ENCODE measurements around the gene ATP9A.
"Not testable (repeated sequence)": the region's sequence is repeated elsewhere in the genome, so short reads cannot be mapped to it uniquely, and the experiment has no call there.

ATP9A gene

DNA sequence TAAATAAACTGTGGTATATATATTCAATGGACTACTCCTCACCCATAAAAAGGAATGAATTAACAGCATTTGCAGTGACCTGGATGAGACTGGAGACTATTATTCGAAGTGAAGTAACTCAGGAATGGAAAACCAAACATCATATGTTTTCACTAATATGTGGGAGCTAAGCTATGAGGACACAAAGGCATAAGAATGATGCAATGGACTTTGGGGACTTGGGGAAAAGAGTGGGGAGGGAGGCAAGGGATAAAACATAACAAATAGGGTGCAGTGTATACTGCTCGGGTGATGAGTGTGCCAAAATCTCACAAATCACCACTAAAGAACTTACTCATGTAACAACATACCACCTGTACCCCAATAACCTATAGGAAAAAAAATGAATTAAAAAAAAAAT, 45.2 kb downstream of the ATP9A start:
- not testable (repeated sequence) for DNase-seq

DNA sequence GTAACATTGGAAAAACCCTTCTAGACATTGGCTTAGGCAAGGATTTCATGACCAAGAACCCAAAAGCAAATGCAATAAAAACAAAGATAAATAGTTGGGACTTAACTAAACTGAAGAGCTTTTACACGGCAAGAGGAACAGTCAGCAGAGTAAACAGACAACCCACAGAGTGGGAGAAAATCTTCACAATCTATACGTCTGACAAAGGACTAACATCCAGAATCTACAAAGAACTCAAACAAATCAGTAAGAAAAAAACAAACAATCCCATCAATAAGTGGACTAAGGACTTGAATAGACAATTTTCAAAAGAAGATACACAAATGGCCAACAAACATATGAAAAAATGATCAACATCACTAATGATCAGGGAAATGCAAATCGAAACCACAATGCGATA, 45.9 kb downstream of the ATP9A start:
- not testable (repeated sequence) for DNase-seq

DNA sequence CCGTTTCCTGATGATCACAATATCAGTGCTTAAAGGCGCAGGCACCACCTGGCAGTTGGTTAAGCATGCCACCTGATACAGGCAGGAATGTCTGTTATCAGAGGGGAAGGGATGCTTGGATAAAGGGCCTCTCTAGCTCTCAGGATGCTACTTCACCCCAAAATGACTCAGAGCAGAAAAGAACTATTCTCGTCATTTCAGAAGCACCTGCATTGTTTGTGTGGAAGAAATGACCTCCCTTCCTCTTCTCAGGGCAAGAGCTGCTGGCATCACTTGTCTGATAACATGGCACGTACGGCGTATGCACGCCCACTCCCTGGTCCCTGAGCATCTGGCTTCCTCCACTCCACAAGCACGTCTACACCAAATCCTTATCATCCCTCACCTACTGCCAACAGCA, 47.3 kb downstream of the ATP9A start:
- DNase-seq, result no peak

DNA sequence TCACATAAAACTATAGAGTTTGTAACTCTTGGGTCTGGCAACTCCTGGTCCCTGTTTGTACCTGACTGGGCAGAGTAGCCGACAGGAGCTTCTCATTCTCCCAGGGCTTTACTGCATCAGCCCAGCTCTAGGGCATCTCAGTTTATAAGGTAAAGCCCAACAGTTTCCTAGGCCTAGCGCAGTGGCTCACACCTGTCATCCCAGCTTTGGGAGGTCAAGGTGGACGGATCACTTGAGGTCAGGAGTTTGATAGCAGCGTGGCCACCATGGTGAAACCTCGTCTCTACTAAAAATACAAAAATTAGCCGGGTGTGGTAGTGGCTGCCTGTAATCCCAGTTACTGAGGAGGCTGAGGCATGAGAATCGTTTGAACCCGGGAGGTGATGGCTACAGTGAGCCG, 47.8 kb downstream of the ATP9A start:
- DNase-seq, result no peak

DNA sequence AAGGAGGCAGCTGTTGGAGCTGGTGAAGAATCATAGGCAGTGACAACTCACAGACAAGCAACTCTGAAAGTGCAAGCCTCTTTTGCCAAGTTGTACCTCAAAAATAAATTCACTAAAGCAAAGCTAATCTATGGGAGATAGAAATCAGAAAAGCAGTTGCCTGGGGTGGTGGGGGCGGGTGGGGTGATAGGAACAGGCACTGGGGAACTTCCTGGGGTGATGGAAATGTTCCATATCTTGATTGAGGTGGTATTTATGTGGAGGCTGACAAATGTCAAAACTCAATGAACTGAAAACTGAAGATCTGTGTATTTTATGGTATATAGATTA, 52.4 kb downstream of the ATP9A start:
- no peak for DNase-seq

DNA sequence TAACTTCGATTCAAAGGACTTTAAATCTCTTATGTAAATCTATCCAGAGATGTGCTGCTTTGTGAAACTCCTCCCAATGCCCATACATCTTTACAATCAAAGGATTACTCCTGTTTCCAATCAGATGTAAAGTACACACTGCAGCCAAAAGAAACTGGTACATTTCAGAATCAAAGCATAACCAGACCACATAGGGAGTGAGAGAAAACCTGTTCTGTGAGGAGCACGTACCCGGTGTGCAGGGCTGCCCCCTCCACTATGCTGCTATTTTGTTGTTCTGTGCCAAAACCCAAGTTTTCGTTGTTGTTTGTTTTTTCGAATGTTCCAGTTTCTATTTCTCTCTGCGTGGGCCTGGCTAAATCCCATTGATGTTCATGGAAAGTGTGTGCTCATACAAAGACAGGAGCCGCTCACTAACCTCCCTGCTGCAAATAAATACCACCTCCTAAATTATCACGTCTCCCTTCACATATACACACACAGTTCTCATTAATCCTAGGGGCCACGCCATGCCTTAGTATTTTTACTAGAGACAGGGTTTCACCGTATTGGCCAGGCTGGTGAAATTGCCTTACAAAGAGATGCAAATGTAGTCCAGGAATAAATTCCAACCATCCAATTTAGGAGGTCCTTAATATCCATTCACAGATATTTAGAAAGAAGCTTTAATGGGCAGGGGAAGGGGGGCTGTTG, 52.9 kb downstream of the ATP9A start:
- DNase-seq, result no peak

DNA sequence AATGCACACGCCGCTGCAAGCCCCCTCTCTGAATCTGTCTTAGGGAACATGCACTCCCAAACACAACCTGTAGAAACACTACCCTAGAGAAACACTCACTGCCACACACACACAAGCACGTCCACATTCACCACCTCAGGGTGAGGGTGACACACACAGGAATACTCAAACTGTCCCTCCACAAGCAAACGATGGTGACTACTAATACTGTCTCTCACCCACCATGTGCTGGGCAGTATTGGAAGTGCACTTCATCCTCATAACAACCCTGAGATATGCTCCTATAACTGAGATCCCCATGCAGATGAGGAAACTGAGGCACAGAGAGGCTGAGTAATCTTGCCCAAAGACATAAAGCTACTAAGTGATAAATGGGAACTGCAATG, 55.0 kb downstream of the ATP9A start:
- DNase-seq, result no peak

DNA sequence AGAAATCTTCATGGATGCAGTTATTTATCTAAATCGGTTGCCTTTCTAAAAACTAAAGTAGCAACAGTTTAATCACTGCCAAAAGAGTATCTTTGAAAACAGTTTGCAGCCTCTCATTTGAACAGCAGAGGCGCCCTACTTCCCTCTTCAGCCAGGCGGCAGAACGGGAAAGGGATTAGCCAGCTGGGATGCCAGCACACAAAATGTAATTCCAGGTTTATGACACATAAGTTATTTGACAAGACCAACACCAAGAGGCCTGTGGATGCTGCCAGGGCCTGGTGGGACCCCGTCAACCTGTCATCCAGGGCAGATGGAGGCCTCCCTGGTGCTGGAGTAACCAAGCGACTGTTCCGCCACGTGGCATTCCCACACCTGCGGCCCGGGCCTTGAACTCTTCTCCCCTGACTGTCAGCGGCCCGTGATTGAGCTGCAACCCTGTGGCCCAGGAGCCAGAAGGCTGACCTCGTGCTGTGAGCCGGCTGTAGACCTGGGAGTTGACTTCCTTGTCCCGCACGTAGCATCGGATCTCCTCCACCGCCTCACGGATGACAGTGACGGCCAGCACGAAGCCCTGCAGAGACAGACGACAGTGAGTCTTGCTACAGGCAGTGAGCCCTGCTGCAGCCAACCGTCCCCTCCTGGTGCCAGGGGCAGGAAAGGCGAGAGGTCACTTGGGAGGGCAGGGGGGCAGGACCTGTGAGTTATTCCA, 55.5 kb downstream of the ATP9A start:
- DNase-seq, result peak; percentile 48

DNA sequence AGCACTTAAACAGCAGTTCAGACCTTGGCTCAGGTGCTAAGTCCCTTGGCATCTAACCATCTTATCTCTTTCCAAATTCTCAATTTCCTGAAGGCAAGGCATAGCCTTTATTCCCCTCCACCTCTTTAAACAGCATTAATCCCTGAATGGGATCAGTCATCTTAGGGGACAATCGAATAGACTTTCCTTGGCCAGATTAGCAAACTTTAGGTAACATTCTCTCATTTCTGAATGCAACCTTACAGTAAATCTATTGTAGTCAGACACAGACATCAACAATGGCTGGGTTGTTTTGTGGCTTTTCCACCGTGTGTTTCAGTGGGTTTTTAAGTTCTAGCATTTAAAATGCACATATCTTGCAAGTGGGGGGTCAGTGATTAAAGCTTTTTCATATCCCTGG, 56.8 kb downstream of the ATP9A start:
- no peak for DNase-seq

DNA sequence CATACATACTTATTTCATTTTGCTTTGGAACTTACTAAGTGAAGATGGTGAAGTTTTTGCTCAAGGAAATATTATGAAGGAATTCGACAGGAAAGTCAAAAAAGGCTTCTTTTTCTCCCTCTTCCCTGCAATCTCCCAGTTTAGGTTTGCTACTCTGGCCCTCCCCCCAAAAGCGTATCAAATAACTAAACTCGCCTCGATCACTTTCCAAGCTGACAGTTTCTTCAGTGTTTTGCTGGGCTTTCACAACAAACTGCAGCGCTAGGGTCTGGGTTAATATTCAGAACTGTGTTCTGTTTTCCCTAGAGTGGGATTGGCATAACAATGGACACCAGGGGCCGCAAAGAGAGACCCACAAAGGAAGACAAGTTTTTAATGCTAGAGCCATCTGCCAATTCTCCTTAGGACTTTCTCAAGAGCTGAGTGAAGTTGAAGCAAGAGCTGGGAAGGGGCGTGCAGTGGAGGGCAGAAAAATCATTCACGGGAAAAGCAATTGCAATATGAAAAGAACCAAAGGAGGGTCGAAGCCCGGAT, 57.8 kb downstream of the ATP9A start:
- DNase-seq, result no peak

DNA sequence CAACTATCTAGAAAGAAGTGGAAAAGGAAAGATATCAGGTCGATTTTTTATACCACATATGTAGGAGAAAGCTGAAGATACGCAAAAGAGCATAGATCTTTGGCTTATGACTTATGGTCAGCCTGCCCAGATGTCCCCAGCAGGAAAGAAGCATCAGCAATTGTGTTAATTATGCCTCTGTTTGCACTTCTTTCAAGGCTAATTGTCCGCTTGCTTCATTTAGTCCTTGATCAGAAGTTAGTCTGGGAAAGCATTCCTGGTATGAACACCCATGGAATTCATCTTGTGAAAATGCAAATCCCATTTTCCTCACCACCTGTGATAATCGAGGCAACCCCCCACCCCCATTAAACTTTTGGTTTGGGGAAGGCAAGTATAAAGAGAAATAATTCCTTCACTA, 62.8 kb downstream of the ATP9A start:
- DNase-seq, result no peak

DNA sequence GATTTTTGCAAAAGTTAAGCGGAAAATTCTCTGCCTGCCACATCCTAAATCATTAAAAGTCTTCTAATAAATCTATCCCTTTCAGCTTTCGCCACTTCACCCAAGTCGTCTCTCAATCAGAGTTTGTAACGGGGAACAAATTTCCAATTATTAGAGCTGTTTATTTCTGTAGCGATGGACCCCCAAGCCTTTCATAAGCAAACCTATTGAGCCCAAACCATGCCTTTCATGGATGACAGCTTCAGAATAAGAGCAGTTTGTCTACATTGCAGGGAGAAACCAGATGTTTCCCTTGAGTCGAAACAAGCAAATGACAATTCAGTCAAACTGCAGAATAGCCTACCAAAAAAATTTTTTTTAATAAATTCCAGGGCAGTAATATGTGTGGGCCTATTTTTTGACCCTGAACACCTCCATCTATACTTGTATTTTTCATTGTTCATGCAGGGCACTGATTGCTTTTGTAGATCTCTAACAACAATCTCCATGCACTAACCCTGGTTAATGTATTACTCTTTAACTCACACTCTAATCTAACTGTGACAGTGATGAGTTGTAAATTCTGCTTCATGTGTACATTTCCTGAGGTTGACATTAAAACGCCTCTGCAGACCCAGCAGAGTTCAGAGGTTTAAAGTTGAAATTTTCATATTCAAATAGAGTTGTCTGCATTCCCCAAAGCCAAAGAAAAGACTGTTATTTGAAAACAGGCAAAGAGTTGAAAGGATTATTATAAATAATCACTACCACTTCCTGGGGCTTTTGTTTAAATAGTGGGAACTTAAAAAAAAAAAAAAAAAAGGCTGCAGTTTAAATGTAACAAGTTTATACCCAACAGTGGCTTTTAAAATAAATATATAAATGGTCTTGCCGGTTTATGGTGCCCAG, 64.5 kb downstream of the ATP9A start:
- no peak for DNase-seq

DNA sequence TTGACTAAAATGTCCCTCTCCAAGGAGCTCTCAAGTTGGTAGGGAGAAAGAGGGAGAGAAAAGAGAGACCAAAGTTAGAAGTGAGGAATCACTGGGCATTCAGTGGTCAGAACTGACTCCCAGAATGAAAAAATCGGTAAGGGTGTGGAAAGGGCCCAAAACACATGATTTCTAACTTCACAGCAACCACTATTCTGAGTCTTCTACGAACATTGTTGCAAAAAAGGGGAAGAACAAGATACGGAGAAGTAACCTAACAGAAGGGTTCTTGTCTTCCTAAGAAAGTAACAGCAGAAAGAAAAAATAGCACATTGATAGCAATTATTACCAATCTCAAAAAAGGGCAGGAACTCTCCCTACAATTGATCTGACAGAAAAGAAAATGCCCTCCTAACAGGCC, 65.6 kb downstream of the ATP9A start:
- no peak for DNase-seq

DNA sequence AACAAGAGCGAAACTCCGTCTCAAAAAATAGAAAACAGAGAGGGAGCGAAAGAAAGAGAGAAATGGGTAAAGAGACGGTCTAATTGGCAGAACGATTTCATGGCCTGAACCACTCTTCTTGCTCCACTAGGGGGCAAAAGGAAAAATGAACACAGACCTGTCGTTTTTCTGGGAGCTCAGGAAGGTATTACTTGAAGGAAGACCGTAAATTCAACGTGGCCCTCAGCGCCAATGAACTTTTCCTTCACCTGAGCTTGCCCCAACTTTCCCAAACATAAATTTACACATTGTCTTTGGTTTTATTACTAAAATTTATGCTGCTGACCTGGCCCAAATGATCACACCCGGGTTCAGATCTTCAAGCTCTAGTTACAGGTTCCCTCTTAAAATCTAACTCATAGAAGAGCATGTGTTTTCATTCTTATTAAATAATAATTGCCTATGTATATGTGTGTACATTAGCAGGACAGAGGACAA, 67.3 kb downstream of the ATP9A start:
- DNase-seq, result peak; percentile 36

DNA sequence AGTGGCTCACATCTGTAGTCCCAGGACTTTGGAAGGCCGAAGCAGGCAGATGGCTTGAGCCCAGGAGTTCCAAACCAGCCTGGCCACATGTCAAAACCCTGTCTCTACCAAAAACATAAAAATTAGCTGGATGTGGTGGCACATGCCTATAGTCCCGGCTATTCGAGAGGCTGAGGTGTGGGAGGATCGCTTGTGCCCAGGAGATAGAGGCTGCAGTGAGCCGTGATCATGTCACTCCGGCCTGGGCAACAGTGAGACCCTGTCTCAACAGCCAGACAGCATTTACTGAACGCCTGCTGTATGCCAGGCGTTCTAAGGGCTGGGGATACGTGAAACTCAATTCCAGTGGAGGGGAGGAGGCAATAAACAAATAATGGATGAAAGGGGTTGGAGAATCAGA, 69.9 kb downstream of the ATP9A start:
- DNase-seq, result no peak

DNA sequence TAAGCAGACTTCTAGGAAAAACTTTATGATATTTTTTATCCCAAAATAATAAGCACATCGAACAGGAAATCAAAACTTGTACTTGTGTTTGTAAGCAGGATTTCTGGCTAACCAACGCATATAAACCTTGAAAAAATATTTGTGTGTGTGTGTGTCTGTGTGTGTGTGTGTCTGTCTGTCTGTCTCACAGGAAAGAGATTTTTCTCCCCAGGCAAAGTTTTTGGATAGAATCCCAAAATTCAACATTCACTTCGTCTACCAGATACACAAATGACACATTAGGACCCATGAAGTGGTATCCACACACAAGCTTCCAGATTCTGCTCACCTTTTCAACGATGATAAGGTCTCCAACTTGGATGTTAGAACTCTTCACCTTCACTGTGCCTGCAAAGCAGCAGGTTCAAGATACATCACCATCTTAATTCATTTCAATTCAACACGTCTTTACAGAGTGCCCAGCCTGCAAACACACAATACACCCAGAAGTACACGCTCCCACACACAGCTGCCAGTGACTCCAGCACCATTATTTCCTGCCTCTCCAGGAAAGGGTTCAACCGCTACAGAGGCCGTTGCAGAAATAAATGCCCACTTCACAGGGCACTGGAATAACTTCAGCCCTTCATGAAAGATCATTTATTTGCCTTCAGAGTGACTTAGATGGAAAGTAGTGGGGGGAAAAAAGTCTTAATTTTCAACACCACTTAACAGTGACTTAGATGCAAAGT, 70.9 kb downstream of the ATP9A start:
- DNase-seq, result peak; percentile 25

DNA sequence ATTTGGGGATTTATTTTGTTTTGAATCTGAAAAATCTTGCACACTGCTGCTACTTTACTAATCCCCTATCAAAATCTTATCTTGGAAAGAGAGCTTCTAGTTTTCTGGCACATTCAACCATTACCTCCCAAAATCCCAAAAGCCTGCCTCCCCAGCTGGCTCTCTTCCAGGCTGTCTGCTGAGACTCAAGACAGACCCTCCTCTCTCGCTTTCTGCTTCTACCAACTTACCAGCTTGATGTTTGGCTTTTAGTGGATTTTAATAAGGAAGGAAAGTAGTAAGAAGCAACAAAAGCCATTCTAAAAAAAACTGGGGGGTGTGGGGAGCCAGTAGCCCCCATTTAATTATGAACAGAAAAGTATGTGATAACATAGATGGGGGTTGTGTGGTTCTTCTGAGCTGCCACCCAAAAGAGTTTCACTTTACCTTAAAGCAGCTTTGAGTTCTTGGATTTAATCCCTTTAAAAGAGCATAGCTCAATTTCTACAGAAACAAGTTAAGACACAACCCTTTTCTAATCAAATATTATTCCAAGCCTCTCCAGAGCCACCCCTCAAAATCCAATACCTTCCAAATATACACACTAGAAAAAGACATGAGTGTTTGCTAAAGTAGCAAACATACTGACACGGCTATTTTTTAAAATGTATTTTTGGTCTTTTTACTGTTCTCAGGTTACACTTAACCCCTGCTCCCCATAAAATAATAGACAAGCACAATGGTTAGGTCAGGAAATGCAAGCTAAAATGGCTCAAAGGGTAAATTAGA, 71.7 kb downstream of the ATP9A start:
- peak; percentile 35 for DNase-seq

DNA sequence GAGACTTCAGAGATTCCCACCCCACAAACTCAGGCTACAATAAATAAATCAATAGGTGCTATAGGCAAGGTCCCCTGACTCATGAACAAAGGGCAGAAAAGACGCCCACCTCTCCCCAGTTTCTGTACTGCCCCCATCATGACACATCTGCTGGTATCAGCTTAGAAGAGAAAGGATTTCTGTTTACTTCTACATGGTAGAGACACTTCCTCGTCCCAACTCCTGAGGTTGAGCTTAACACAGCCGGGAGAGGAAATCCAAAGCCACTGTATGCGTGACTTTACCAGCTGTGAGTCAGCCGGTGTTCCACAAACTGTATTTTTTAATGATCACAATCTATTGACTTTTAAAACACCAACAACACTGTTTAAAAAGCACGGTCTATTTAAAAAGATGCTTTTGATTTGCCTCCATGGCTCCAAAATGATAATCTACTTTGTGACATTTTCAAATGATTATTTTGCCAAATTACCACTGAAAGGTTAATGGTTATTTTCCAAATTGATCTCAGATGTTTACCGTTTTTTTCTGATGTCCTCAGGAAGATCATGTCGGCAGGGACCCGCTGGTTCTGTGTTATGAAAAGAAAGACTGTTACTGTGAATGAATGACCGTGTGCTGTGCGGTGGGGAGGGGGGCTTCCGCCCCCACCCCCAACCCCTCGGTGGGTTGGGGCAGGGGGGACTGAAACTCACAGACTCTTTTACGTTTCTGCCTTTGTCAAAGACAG, 72.5 kb downstream of the ATP9A start:
- DNase-seq, result peak; percentile 72

DNA sequence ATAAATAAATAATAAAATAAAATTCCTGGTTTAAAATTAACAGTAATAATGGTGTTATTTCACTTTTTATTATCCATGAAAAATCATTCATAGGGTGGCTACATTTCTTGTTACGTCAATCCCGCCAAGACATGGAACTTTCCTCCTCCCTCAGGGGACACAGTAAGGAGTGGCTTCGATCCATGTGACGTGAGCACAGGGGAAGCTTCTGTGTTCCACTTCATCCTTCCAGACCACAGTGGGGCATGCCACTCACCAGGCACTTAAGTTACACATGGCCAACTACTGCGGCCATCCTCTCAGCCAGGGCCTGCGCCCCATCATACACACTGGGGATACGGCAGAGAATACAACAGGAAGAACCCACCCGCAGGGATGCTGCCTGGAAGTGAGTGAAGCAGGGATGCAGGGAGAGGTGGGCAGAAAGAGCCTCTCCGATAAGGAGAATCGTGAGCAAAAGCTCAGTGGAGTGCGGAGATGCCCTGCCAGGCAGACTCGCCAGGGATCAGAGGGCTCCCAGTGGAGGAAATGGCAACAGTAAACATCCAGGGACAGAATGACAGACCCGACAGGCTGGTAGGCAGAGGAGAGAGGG, 75.3 kb downstream of the ATP9A start:
- no peak for DNase-seq

DNA sequence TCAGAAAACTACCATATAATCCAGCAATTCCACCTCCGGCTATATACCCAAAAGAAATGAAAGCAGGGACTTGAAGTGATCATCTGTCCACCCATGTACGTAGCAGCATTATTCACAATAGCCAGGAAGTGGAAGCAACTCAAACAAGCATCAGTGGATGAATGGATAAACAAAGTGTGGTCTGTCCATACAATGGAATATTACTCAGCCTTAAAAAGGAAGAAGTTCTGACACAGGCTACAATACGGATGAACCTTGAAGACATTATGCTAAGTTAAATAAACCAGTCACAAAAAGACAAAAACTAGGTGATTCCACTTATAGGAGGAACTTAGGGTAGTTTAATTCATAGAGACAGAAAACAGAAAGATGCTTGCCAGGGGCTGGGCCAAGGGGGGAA, 76.5 kb downstream of the ATP9A start:
- no peak for DNase-seq
